Stimulated activated CD4-positive, alpha-beta T cell treated with anti-CD3 and anti-CD28 coated beads, Interleukin-15, amount 100 ng/mL, for 48 hours (primary cell): ENCODE measurements around the gene UGT3A2.

ENCODE experiments used
- DNase-seq, 2 donors: peaks; one replicate each; pipeline ENCODE4 v3.0.0-alpha.2; 2020; ENCODE audit warnings: low read depth in 2 of 2

UGT3A2 gene

DNA sequence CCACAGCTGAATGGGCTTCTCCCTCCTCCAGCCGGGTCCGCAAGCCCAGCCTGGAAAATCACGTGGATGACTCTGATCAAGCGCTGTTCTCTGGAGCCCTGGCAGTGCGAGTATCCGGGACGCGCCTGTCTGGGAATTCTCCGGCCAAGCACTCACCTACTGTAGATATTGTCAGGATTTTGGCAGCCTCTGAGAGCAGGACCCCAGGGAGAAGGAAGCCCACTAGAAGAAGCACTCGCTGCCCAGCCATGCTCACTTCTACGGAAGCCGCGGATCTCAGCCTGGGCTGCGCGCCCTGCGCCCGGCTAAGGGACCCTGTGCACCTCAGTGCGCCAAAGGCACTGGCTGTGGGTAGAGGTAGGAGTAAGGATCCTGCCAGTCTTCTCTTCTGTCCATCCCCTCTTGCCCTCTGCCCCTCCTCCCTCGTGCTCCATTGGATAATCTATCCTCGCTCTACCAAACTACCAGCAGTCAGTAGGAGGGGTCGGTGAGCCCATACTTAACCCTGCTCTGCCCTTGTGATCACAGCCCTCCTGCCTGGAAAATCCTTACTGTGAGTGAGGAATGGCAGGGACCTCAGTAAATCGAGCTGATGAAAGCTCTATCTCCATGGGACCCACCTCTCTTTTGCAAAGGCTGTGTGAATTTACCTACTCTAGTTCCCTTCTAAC is at the start of gene UGT3A2:
Gene UGT3A2 (minus strand): TSS at position 343 of the 671 bp plus-strand sequence. CDS start 93 bp downstream, at position 250.
- no peak for DNase-seq

DNA sequence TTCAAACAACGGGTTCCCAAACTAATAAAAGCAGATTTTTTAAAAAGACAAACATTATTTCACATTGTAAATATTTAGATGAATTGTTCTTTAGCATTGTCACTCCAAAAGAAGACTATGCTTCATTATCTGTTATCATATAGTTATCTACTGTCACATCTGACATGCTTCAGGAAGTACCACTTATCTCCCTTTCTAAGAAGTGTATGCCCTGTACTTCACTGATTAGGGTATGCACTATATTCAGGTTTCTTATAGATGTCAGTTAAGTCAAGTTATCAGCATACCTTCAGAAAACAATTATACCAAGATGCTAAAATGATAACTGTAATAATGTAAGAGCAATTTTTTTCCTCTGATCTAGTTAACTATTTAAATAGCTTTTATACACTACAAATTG is 44.6 kb upstream of the UGT3A2 start:
- no peak for DNase-seq

- no peak for DNase-seq
Observed at GRCh38 chr5:36108758-36109460, 42.2 kb upstream of the UGT3A2 start.

- DNase-seq: no peak
Observed at GRCh38 chr5:36105819-36106218, 39.1 kb upstream of the UGT3A2 start.

GRCh38 chr5:36099748-36100147 is 33.1 kb upstream of the UGT3A2 start:
- no peak for DNase-seq

DNA sequence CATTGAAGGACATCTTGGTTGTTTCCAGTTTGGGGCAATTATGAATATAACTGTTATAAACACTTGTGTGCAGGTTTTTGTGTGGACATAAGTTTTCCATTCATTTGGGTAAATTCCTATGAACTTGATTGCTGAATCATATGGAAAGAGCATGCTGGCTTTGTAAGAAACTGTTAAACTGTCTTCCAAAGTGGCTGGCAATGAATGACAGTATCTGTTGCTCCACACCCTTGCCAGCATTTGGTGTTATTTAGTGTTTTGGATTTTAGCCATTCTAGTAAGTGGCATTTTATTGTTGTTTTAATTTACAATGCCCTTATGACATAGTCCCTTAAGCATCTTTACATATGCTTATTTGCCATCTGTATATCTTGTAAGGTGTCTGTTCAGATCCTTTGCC is 29.8 kb upstream of the UGT3A2 start:
- no peak for DNase-seq

DNA sequence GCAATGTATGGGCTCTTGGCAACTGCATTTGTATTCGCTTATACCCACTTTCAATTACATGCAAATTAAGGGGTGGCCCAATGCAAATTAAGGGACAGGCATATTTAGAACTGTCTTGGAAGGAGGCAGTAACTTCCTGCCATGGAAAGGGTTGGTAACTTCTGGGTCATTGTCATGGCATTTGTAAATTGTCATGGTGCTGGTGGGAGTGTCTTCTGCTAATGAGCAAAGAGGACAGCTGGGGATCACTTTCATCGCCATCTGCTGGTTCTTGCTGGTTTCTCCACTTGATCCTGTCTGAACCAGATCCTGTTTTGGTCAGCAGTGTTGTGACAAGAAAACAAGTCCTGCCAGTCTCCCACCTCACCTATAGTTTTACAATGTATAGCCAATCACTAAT is 23.3 kb upstream of the UGT3A2 start:
- no peak for DNase-seq

DNA sequence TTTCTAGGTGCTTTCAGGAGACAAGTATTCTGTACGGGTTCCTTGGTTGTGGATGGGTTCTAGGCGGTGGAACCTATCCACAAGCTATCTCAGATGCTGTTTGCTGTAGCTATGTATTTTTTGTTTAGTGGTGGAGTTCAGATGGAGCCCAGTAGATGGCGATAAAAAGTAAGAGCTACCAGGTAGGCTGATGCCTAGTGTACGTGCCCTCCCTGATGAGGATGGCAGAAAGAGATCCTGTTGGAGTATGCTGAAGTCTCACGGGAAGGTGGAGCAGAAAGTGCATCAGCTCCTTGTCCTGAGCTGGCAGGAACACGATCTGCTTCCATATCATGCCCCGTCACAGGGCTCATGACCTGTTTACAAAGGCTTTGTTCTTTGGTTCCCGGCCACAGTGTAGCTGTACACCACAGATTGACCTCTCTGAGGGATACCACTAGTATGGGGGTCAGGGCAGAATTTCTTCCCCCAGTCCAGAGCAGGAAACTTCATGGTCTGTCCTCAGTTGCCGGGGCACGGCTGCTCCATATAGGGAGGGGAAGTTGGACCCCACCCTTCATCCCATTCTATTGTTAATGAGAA is 12.6 kb upstream of the UGT3A2 start:
- DNase-seq: no peak

DNA sequence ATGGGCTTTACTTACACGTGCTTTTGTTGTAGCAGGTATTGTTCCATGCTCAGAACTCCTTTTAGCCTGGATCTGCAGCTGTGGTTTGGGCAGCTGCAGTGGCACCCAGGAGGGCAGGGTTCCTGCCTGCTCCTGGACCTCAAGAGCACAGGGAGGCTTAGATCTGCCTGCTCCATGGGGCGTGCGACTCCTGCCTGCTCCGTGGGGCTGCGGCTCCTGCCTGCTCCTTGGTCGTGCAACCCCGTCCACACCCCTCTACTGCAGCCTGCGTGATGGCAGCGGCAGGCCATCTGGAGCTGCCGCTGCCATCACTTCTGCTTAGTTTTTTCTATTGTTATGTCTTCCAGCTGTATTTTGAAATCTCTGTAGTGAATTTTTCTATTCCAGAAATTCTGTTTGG is 11.7 kb upstream of the UGT3A2 start:
- DNase-seq: no peak

DNA sequence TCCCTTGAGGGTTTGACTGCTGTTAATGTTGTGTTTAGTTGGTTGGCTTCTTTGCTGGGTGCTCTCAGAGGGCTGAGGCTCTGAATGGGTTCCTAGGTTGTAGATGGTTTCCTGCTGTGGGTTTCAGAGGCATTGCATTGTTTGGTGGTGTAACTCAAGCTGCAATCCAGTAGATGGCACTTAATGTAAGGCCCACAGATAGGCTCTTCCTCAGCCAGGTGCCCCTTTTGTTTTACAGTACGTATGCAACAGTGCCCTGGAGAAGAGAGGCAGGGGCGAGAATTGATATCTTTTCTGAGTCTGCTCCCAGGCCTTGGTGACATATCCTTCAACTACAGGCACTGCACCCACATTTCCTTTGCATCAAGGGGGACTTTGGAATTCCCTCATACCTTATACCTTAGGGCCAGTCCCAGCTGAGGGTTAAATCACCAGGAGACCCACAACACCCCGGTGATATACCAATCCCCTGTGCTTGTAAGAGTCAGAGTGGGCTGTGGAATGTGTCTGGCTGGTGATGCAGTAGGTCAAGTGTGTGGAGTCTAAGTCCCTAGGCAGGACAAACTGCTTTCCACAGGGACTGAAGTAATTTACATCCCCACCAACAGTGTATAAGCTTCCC is 7.0 kb upstream of the UGT3A2 start:
- DNase-seq: no peak

DNA sequence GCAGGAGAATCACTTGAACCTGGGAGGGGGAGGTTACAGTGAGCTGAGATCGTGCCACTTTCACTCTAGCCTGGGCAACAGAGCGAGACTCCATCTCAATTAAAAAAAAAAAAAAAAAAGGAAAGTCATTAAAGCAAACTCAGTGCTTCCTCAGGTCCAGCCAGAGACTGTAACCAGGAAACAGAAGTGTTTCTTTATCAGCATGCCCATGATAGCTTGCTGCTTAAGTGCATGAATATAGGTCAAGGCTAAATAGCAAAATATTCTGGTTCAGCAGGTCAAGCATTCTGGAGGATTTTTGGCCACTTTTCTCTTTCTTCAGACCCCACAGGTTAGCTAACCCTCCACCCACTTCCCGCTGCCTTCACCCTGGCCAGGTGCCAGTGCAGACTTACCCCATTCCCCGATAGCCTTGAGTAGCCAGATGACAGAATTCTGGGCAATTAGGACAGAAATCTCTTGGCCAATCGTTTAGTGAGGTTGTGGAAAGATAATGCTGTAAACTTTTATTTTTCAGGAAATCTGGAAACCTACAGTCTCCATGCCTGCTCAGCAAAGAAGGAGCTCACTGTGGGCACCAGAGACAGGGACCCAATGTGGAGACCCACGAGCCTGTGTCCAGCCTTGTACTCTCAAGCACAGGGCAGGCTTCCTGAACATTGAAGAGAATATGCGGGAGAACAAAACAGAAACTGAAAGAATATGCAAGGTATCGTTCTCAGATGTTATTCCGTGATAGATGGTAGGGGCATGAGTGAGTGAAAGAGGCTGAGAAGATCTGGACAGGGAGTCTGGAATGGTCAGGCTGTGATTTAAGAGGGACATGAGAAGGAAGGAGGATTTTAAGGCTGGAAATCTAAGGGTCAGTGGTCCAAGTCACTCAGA is 4.2 kb upstream of the UGT3A2 start:
- no peak for DNase-seq

DNA sequence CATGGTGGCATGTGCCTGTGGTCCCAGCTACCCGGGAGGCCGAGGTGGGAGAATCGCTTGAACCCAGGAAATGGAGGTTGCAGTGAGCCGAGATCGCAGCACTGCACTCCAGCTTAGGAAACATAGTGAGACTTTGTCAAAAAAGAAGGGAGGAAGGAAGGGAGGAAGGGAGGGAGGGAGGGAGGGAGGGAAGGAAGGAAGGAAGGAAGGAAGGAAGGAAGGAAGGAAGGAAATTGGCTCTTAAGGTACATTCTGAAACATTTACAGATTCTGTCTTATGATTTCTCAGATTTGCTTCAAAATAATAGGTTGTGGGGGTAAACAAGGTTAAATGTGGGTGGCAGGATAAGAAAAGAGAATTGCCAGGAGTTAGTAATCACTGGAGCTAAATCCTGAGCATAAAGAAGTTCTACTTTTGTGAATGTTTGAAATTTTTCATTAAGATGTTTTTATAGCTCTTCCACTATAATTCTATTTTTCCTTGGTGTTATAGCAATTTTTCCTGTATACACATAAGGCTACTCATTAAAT is 2.1 kb upstream of the UGT3A2 start:
- no peak for DNase-seq

- DNase-seq: no peak
Observed at GRCh38 chr5:36066001-36066539, 612 bp downstream of the UGT3A2 start.

GRCh38 chr5:36060420-36060887 is 6.2 kb downstream of the UGT3A2 start:
- DNase-seq: no peak

DNA sequence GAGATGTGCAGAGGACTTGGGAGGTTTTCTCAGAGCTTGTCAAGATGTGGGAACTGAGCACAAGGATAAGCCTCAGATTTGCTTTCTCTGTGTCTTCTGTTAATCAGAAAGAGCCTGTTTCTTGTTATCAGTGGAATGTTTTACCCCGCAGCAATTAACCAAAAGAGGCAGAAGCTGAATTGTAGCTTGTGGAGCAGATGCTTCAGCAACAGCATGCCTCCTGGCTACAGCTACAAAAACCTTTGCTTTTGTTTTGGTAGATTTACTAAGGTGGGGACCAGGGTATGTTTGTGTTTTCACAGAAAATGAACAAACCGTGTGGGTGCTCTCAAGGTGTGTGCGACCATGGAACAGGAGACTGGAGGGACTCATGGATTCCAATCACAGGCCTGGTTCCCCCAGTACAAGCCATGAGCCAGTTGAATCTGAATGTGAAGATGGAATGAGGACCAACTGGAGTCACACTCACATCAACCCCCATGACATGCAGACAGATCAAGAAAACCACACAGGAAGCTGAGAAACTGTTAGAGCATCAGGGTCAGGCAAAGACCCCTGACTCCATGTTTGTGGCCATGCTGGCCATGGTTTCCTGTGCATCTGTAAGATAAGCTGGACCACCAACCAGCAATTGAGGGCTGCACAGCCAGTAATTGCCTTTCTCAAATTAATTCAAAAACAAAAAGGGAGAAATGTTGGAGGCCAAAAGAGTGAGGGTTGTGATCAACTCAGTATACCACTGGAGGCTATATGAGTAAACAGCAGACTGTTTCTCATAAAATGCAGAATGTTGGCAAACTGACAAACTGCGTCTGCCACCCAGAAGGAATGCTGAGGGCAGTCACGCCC is 6.9 kb downstream of the UGT3A2 start:
- DNase-seq: no peak

DNA sequence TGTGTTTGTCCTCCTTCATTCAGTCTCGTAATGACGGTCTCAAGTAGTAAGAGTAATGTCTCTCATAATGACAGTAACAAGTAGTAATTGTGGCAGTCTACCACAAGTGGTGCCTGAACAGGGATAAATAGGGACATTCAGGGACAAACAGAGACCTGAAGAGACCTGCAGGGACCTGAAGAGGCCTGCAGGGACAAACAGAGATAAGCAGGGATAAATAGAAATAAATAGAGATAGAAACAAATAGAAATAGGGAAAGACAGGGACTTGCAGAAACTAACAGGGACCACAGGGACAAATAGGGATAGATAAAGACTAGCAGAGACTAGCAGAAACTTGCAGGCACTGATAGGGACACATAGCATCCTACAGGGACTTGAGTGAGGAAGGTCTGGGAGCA is 7.9 kb downstream of the UGT3A2 start:
- no peak for DNase-seq

- no peak for DNase-seq
Observed at GRCh38 chr5:36057386-36057785, 9.3 kb downstream of the UGT3A2 start.

DNA sequence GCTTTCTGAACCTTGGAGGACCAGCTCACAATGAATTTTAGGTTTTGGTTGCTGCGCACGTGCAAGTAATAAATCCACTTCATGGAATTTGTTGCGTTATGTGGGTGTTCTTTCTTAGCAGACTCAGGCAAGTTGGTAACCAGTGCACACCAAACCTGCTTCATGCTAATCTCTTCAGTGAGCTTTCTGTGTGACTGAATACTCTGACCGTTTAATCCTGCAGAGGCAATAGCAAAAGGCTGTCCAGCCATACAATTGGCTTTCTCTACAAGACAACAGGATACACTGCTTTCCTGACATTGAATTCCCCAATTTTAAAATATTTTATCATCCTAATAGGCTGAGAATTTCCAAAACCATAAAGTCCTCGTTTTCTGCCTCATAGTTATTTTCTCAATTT is 10.3 kb downstream of the UGT3A2 start:
- DNase-seq: no peak

GRCh38 chr5:36055984-36056383 is 10.7 kb downstream of the UGT3A2 start:
- no peak for DNase-seq

DNA sequence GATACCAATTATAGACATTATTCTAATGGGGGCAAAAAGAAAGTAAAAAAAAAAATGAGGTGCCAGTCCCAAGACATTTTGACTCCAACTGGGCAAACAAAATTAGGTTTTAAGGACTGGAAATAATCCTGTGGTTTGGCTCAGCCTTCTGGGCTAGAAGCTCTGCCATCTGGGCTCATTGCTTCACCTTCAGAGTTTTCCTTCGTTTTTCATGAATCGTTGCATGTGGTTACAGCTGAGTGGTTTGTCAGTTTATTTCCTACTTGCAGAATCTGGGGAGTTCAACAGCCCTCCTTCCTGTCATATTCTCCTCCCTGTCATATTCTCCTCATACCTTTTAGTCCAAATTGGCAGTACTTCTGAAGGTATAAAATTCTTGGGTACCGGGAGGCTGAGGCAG is 12.0 kb downstream of the UGT3A2 start:
- no peak for DNase-seq
